WTC11 (cell line): ENCODE data around the gene DCLK2. TPM values are rescaled to one million over a fixed set of nuclear protein-coding genes. Genes with fewer than 3 reads are reported as not detected.

ENCODE experiments used
- ATAC-seq: fragments of 200-7000 bp; cut with Tn5 transposase; 2 replicates; pipeline ENCODE4 v1.10.0; 2021; ENCODE audit warnings: mild to moderate bottlenecking, moderate library complexity
- CTCF ChIA-PET: fragments of 300-600 bp; sonication (Branson Sonifier 250); formaldehyde crosslinking; loops from one replicate; lab custom pipeline; 2021; ENCODE audit warnings: antibody characterized with exemption; lab: Charles Lee
- POLR2A ChIA-PET: fragments of 350-600 bp; sonication (Branson Sonifier 250); formaldehyde crosslinking; loops from one replicate; lab custom pipeline; 2021; ENCODE audit warnings: antibody characterized with exemption; lab: Charles Lee
- DNase-seq: peaks from one replicate; pipeline ENCODE4 v3.0.0; 2021; ENCODE audit warnings: low spot score
- H3K27ac Mint-ChIP-seq: 2 replicates; pipeline ENCODE4 v1.8.0; 2021; ENCODE audit warnings: mixed read lengths
- H3K27me3 Mint-ChIP-seq: 2 replicates; pipeline ENCODE4 v1.8.0; 2021; ENCODE audit warnings: low read depth, mild to moderate bottlenecking, moderate library complexity, mixed read lengths
- H3K36me3 Mint-ChIP-seq: 2 replicates; pipeline ENCODE4 v1.8.0; 2021; ENCODE audit warnings: mixed read lengths
- H3K4me1 Mint-ChIP-seq: 2 replicates; pipeline ENCODE4 v1.8.0; 2022; ENCODE audit warnings: mixed read lengths
- H3K4me3 Mint-ChIP-seq: 2 replicates; pipeline ENCODE4 v1.8.0; 2021; ENCODE audit warnings: mild to moderate bottlenecking, moderate library complexity, mixed read lengths
- H3K9me3 Mint-ChIP-seq: 2 replicates; pipeline ENCODE4 v1.8.0; 2021; ENCODE audit warnings: mixed read lengths
- CREB1 ChIP-seq: sonication (generic); formaldehyde crosslinking; IDR thresholded peaks from 2 replicates; pipeline ENCODE4 v1.8.0; 2023; ENCODE audit warnings: mild to moderate bottlenecking, missing genetic modification reagents
- ESRRA ChIP-seq: sonication (generic); formaldehyde crosslinking; IDR thresholded peaks from 2 replicates; pipeline ENCODE4 v1.8.1; 2022; ENCODE audit warnings: mild to moderate bottlenecking, missing genetic modification reagents, borderline replicate concordance
- FOXJ3 ChIP-seq: sonication (generic); formaldehyde crosslinking; IDR thresholded peaks from 2 replicates; pipeline ENCODE4 v1.9.0; 2021; ENCODE audit warnings: missing genetic modification reagents, mild to moderate bottlenecking, borderline replicate concordance
- FOXK1 ChIP-seq: sonication (generic); formaldehyde crosslinking; IDR thresholded peaks from 2 replicates; pipeline ENCODE4 v1.8.0; 2022; ENCODE audit warnings: mild to moderate bottlenecking, moderate library complexity, missing genetic modification reagents
- JUN ChIP-seq: sonication (generic); formaldehyde crosslinking; IDR thresholded peaks from 2 replicates; pipeline ENCODE4 v1.8.0; 2023; ENCODE audit warnings: mild to moderate bottlenecking, missing genetic modification reagents
- NFE2L1 ChIP-seq: sonication (generic); formaldehyde crosslinking; IDR thresholded peaks from 2 replicates; pipeline ENCODE4 v1.8.1; 2023; ENCODE audit warnings: missing genetic modification reagents
- TEAD4 ChIP-seq: sonication (generic); formaldehyde crosslinking; IDR thresholded peaks from 2 replicates; pipeline ENCODE4 v1.8.0; 2022; ENCODE audit warnings: mild to moderate bottlenecking, missing genetic modification reagents
- ZNF121 ChIP-seq: sonication (generic); formaldehyde crosslinking; IDR thresholded peaks from 2 replicates; pipeline ENCODE4 v1.8.0; 2023; ENCODE audit warnings: missing genetic modification reagents
- ZNF138 ChIP-seq: sonication (generic); formaldehyde crosslinking; conservative IDR thresholded peaks from 2 replicates; pipeline ENCODE4 v1.8.1; 2022; ENCODE audit warnings: mild to moderate bottlenecking, moderate library complexity, missing genetic modification reagents
- ZNF232 ChIP-seq: sonication (generic); formaldehyde crosslinking; IDR thresholded peaks from 2 replicates; pipeline ENCODE4 v1.8.0; 2022; ENCODE audit warnings: mild to moderate bottlenecking, missing genetic modification reagents
- ZNF317 ChIP-seq: sonication (generic); formaldehyde crosslinking; IDR thresholded peaks from 2 replicates; pipeline ENCODE4 v1.8.1; 2023; ENCODE audit warnings: low read depth, mild to moderate bottlenecking, moderate library complexity, missing genetic modification reagents, borderline replicate concordance
- ZNF423 ChIP-seq: fragments of 250-450 bp; sonication (Bioruptor Pico); IDR thresholded peaks from 2 replicates; pipeline ENCODE4 v2.1.2; 2022; ENCODE audit warnings: mild to moderate bottlenecking, moderate library complexity
- total RNA-seq: library from RNA; stranded (reverse); gene quantifications from 3 replicates; pipeline ENCODE4 v1.2.3, GENCODE V29; 2021
- TF ChIP-seq, protein P1 (sequence below): sonication (generic); formaldehyde crosslinking; conservative IDR thresholded peaks from 2 replicates; pipeline ENCODE4 v1.8.1; 2022; ENCODE audit warnings: mild to moderate bottlenecking, missing genetic modification reagents
- TF ChIP-seq, protein P2 (sequence below): sonication (generic); formaldehyde crosslinking; IDR thresholded peaks from 2 replicates; pipeline ENCODE4 v1.8.1; 2023; ENCODE audit warnings: mild to moderate bottlenecking, moderate library complexity, missing genetic modification reagents
- TF ChIP-seq, protein P3 (sequence below): fragments of 250-450 bp; sonication (Bioruptor Pico); IDR thresholded peaks from 2 replicates; pipeline ENCODE4 v1.9.0; 2021; ENCODE audit warnings: mild to moderate bottlenecking, borderline replicate concordance
- TF ChIP-seq, protein P4 (sequence below): sonication (generic); formaldehyde crosslinking; IDR thresholded peaks from 2 replicates; pipeline ENCODE4 v1.8.0; 2022; ENCODE audit warnings: missing genetic modification reagents
- TF ChIP-seq, protein P5 (sequence below): sonication (generic); formaldehyde crosslinking; IDR thresholded peaks from 2 replicates; pipeline ENCODE4 v1.8.1; 2023; ENCODE audit warnings: mild to moderate bottlenecking, missing genetic modification reagents, moderate library complexity

Gene DCLK2
- total RNA-seq, 1 experiment from 2014 or later = 0.17 TPM

DNA sequence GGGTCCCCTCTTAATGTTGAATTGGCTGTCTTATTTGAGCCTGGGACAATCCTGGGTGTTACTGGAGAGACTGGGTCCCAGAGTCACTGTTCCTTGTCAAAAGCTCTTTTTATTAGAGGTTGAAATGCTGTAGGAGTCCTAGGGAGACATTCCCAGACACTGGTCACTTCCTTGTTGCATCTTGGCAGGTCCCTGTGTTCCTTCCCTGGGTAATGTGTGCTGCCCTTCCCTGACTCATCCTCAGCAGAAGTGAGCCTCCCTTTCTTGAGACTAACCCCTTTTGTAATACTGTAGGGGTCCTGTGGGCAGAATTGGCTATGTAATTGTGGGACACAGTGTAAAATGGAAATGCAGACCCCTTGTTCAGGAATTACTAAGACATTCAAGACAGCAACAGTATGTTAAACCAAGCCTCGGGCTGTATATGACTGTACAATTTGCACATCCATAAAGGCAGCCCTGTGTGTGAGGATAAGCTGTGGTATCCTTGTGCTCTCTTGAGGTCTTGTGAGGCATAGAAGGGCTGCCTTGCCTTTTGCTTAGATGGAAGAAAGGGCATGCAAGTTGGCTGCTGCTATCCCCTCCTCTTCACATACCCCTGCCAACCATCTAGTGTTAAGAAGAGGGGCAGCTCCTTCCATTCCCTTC is 53.5 kb downstream of the DCLK2 start (continued):
- TF ChIP-seq, protein P1, sequence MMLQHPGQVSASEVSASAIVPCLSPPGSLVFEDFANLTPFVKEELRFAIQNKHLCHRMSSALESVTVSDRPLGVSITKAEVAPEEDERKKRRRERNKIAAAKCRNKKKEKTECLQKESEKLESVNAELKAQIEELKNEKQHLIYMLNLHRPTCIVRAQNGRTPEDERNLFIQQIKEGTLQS (CRISPR knock-in tag) = no peak
- no peak for TF ChIP-seq ESRRA (CRISPR knock-in tag)
- no peak for TF ChIP-seq ZNF138
- no peak for TF ChIP-seq TEAD4 (CRISPR knock-in tag)
- TF ChIP-seq FOXJ3 = no peak

DNA sequence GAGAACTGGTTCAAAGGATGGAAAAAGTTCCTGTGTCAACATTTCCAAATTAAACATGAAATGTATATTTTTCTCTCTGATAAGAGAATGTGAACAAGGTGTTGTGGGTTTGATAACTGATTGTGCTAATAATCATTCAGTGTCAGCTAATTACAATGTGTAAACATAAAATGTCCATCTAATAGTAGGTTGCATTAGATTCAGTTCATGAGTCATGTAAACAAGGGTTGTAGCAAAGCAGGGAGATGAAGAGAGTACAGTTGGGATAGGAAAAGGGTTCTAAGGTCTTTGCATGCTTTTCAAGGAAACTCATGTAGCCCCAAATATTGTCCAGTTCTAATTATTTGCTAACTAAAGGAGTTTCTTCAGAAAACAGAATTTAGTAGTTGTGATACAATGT is 55.4 kb downstream of the DCLK2 start:
- ChIA-PET POLR2A (no interaction called here), CTCF (no interaction called here)
- Mint-ChIP-seq H3K4me1 (peaks cover 3% of the 10 kb centered on the region), H3K27ac (no peak overlapping the region), H3K4me3 (no peak overlapping the region), H3K27me3 (no peaks in the 10 kb centered on the region), H3K36me3 (no peaks in the 10 kb centered on the region), H3K9me3 (no peaks in the 10 kb centered on the region)
- no peak for ATAC-seq
- no peak for DNase-seq
- TF ChIP-seq, protein P2, sequence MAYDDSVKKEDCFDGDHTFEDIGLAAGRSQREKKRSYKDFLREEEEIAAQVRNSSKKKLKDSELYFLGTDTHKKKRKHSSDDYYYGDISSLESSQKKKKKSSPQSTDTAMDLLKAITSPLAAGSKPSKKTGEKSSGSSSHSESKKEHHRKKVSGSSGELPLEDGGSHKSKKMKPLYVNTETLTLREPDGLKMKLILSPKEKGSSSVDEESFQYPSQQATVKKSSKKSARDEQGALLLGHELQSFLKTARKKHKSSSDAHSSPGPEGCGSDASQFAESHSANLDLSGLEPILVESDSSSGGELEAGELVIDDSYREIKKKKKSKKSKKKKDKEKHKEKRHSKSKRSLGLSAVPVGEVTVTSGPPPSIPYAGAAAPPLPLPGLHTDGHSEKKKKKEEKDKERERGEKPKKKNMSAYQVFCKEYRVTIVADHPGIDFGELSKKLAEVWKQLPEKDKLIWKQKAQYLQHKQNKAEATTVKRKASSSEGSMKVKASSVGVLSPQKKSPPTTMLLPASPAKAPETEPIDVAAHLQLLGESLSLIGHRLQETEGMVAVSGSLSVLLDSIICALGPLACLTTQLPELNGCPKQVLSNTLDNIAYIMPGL (CRISPR knock-in tag) = no peak
- TF ChIP-seq ZNF232 (CRISPR knock-in tag) (no peak), ZNF121 (no peak), JUN (CRISPR knock-in tag) (no peak), ZNF317 (no peak), ZNF423 (CRISPR knock-in tag) (no peak), FOXK1 (CRISPR knock-in tag) (no peak), NFE2L1 (CRISPR knock-in tag) (no peak), CREB1 (CRISPR knock-in tag) (no peak), FOXJ3 (no peak)
- TF ChIP-seq, protein P3, sequence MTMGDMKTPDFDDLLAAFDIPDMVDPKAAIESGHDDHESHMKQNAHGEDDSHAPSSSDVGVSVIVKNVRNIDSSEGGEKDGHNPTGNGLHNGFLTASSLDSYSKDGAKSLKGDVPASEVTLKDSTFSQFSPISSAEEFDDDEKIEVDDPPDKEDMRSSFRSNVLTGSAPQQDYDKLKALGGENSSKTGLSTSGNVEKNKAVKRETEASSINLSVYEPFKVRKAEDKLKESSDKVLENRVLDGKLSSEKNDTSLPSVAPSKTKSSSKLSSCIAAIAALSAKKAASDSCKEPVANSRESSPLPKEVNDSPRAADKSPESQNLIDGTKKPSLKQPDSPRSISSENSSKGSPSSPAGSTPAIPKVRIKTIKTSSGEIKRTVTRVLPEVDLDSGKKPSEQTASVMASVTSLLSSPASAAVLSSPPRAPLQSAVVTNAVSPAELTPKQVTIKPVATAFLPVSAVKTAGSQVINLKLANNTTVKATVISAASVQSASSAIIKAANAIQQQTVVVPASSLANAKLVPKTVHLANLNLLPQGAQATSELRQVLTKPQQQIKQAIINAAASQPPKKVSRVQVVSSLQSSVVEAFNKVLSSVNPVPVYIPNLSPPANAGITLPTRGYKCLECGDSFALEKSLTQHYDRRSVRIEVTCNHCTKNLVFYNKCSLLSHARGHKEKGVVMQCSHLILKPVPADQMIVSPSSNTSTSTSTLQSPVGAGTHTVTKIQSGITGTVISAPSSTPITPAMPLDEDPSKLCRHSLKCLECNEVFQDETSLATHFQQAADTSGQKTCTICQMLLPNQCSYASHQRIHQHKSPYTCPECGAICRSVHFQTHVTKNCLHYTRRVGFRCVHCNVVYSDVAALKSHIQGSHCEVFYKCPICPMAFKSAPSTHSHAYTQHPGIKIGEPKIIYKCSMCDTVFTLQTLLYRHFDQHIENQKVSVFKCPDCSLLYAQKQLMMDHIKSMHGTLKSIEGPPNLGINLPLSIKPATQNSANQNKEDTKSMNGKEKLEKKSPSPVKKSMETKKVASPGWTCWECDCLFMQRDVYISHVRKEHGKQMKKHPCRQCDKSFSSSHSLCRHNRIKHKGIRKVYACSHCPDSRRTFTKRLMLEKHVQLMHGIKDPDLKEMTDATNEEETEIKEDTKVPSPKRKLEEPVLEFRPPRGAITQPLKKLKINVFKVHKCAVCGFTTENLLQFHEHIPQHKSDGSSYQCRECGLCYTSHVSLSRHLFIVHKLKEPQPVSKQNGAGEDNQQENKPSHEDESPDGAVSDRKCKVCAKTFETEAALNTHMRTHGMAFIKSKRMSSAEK (CRISPR knock-in tag) = no peak
- TF ChIP-seq, protein P1 (CRISPR knock-in tag) = no peak
- TF ChIP-seq, protein P4, sequence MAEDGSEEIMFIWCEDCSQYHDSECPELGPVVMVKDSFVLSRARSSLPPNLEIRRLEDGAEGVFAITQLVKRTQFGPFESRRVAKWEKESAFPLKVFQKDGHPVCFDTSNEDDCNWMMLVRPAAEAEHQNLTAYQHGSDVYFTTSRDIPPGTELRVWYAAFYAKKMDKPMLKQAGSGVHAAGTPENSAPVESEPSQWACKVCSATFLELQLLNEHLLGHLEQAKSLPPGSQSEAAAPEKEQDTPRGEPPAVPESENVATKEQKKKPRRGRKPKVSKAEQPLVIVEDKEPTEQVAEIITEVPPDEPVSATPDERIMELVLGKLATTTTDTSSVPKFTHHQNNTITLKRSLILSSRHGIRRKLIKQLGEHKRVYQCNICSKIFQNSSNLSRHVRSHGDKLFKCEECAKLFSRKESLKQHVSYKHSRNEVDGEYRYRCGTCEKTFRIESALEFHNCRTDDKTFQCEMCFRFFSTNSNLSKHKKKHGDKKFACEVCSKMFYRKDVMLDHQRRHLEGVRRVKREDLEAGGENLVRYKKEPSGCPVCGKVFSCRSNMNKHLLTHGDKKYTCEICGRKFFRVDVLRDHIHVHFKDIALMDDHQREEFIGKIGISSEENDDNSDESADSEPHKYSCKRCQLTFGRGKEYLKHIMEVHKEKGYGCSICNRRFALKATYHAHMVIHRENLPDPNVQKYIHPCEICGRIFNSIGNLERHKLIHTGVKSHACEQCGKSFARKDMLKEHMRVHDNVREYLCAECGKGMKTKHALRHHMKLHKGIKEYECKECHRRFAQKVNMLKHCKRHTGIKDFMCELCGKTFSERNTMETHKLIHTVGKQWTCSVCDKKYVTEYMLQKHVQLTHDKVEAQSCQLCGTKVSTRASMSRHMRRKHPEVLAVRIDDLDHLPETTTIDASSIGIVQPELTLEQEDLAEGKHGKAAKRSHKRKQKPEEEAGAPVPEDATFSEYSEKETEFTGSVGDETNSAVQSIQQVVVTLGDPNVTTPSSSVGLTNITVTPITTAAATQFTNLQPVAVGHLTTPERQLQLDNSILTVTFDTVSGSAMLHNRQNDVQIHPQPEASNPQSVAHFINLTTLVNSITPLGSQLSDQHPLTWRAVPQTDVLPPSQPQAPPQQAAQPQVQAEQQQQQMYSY (CRISPR knock-in tag) = no peak
- TF ChIP-seq, protein P5, sequence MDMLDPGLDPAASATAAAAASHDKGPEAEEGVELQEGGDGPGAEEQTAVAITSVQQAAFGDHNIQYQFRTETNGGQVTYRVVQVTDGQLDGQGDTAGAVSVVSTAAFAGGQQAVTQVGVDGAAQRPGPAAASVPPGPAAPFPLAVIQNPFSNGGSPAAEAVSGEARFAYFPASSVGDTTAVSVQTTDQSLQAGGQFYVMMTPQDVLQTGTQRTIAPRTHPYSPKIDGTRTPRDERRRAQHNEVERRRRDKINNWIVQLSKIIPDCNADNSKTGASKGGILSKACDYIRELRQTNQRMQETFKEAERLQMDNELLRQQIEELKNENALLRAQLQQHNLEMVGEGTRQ (CRISPR knock-in tag) = no peak
- TF ChIP-seq, all 79 proteins: peak for 0
